ENCODE measurements around the gene TMEM101.
"Not testable (repeated sequence)": the region's sequence is repeated elsewhere in the genome, so short reads cannot be mapped to it uniquely, and the experiment has no call there.

Gene TMEM101

GRCh38 chr17:44014437-44015172 lies at the start of gene TMEM101:
TMEM101 (minus strand) TSS chr17:44014963; CDS start chr17:44014952, 11 bp downstream.
- peak; percentile 61 for DNase-seq (ENCODE audit: low read depth)

GRCh38 chr17:44063704-44064639 lies 49.2 kb upstream of the TMEM101 start:
- DNase-seq (ENCODE audit: low read depth) = no peak

- no peak for DNase-seq (ENCODE audit: low read depth)
Measured at GRCh38 chr17:44062871-44063270, 48.1 kb upstream of the TMEM101 start.

- peak; percentile 52 for DNase-seq (ENCODE audit: low read depth)
Measured at GRCh38 chr17:44061446-44061845, 46.7 kb upstream of the TMEM101 start.

GRCh38 chr17:44059101-44059892 lies 44.5 kb upstream of the TMEM101 start:
- DNase-seq (ENCODE audit: low read depth) = no peak

GRCh38 chr17:44053125-44053872 lies 38.5 kb upstream of the TMEM101 start:
- no peak for DNase-seq (ENCODE audit: low read depth)

GRCh38 chr17:44049294-44050060 lies 34.7 kb upstream of the TMEM101 start:
- DNase-seq (ENCODE audit: low read depth) = no peak

GRCh38 chr17:44046893-44047292 lies 32.1 kb upstream of the TMEM101 start:
- not testable (repeated sequence) for DNase-seq (ENCODE audit: low read depth)

GRCh38 chr17:44045486-44045885 lies 30.7 kb upstream of the TMEM101 start:
- DNase-seq (ENCODE audit: low read depth) = no peak

- no peak for DNase-seq (ENCODE audit: low read depth)
Measured at GRCh38 chr17:44044071-44044470, 29.3 kb upstream of the TMEM101 start.

- DNase-seq (ENCODE audit: low read depth) = no peak
Measured at GRCh38 chr17:44043272-44043696, 28.5 kb upstream of the TMEM101 start.

GRCh38 chr17:44039829-44040635 lies 25.3 kb upstream of the TMEM101 start:
- DNase-seq (ENCODE audit: low read depth) = no peak

- no peak for DNase-seq (ENCODE audit: low read depth)
Measured at GRCh38 chr17:44038604-44039011, 23.8 kb upstream of the TMEM101 start.

GRCh38 chr17:44037471-44037870 lies 22.7 kb upstream of the TMEM101 start:
- DNase-seq (ENCODE audit: low read depth) = no peak

GRCh38 chr17:44034688-44035087 lies 19.9 kb upstream of the TMEM101 start:
- DNase-seq (ENCODE audit: low read depth) = not testable (repeated sequence)

GRCh38 chr17:44033861-44034408 lies 19.2 kb upstream of the TMEM101 start:
- no peak for DNase-seq (ENCODE audit: low read depth)

- DNase-seq (ENCODE audit: low read depth) = no peak
Measured at GRCh38 chr17:44030482-44030881, 15.7 kb upstream of the TMEM101 start.

GRCh38 chr17:44029736-44030135 lies 15.0 kb upstream of the TMEM101 start:
- no peak for DNase-seq (ENCODE audit: low read depth)

- DNase-seq (ENCODE audit: low read depth) = no peak
Measured at GRCh38 chr17:44024853-44025252, 10.1 kb upstream of the TMEM101 start.

All from GM04503 (cell line).